Astrocyte (in vitro differentiated cells and primary cell): Measurements from ENCODE around the gene LRRC43.

Experiments
- CTCF ChIP-seq: IDR thresholded peaks from 2 replicates; pipeline ENCODE4 v1.5.1; 2011; ENCODE audit warnings: low read depth, mild to moderate bottlenecking, inconsistent platforms, low read length, moderate library complexity; ENCODE audit not compliant: insufficient read depth
- EZH2 ChIP-seq: IDR thresholded peaks from 2 replicates; pipeline ENCODE4 v1.6.1; 2012; ENCODE audit warnings: mild to moderate bottlenecking, low read length, inconsistent platforms; ENCODE audit not compliant: insufficient read depth

GRCh38 chr12:122226366-122227125, 43.6 kb downstream of the LRRC43 start:
- TF ChIP-seq EZH2 (no peak), CTCF (no peak)
